Trophoblast cell (in vitro differentiated cells and primary cell): ENCODE data around the gene TRABD2B.

ENCODE experiments used
- DNase-seq, 2 donors: peaks; one replicate each; pipeline ENCODE4 v3.0.0-alpha.2; 2016
- H2AFZ ChIP-seq: 2 replicates; pipeline ENCODE4 v1.6.1; 2013; ENCODE audit warnings: low read length, moderate library complexity, mild to moderate bottlenecking; ENCODE audit not compliant: insufficient read depth, poor library complexity
- H2AK5ac ChIP-seq: 2 replicates; pipeline ENCODE4 v1.6.1; 2013; ENCODE audit warnings: mild to moderate bottlenecking, low read length
- H2BK120ac ChIP-seq: 2 replicates; pipeline ENCODE4 v1.6.1; 2013; ENCODE audit warnings: low read length, mild to moderate bottlenecking, moderate library complexity; ENCODE audit not compliant: insufficient read depth, poor library complexity
- H2BK12ac ChIP-seq: 2 replicates; pipeline ENCODE4 v1.6.1; 2013; ENCODE audit warnings: mild to moderate bottlenecking, low read length, moderate library complexity
- H2BK5ac ChIP-seq: 2 replicates; pipeline ENCODE4 v1.6.1; 2013; ENCODE audit warnings: low read length, low read depth, moderate library complexity, mild to moderate bottlenecking; ENCODE audit not compliant: poor library complexity
- H3K14ac ChIP-seq: 2 replicates; pipeline ENCODE4 v1.6.1; 2013; ENCODE audit warnings: mild to moderate bottlenecking, low read length
- H3K18ac ChIP-seq: 2 replicates; pipeline ENCODE4 v1.6.1; 2013; ENCODE audit warnings: mild to moderate bottlenecking, low read length
- H3K23ac ChIP-seq: 2 replicates; pipeline ENCODE4 v1.6.1; 2013; ENCODE audit warnings: low read length
- H3K27ac ChIP-seq: 2 replicates; pipeline ENCODE4 v1.5.1; 2013; ENCODE audit warnings: low read depth, mild to moderate bottlenecking, inconsistent platforms, low read length, moderate library complexity
- H3K27me3 ChIP-seq: 2 replicates; pipeline ENCODE4 v1.6.1; 2013; ENCODE audit warnings: inconsistent platforms, mild to moderate bottlenecking, low read length, moderate library complexity; ENCODE audit not compliant: insufficient read depth
- H3K36me3 ChIP-seq, 2 experiments: 1 replicate in 1 of 2; 2 replicates in 1 of 2; pipeline ENCODE4 v1.6.1; 2013; ENCODE audit warnings: low read length in 2 of 2, mild to moderate bottlenecking in 2 of 2, moderate library complexity in 1 of 2; ENCODE audit not compliant: insufficient read depth in 2 of 2, control insufficient read depth in 1 of 2
- H3K4ac ChIP-seq: 2 replicates; pipeline ENCODE4 v1.6.1; 2013; ENCODE audit warnings: low read depth, mild to moderate bottlenecking, low read length, moderate library complexity
- H3K4me1 ChIP-seq, 2 experiments: 1 replicate in 1 of 2; 2 replicates in 1 of 2; pipeline ENCODE4 v1.6.1; 2013; ENCODE audit warnings: low read length in 2 of 2, mild to moderate bottlenecking in 2 of 2, moderate library complexity in 1 of 2; ENCODE audit not compliant: insufficient read depth in 2 of 2, control insufficient read depth in 1 of 2
- H3K4me2 ChIP-seq: 2 replicates; pipeline ENCODE4 v1.6.1; 2013; ENCODE audit warnings: inconsistent platforms, mild to moderate bottlenecking, low read length, moderate library complexity
- H3K4me3 ChIP-seq: 2 replicates; pipeline ENCODE4 v1.5.1; 2013; ENCODE audit warnings: mild to moderate bottlenecking, low read depth, low read length, inconsistent platforms
- H3K79me1 ChIP-seq: one replicate; pipeline ENCODE4 v1.6.1; 2013; ENCODE audit warnings: low read length
- H3K79me2 ChIP-seq: 2 replicates; pipeline ENCODE4 v1.6.1; 2013; ENCODE audit warnings: low read length, mild to moderate bottlenecking; ENCODE audit not compliant: control insufficient read depth, insufficient read depth, poor library complexity
- H3K9ac ChIP-seq: 2 replicates; pipeline ENCODE4 v1.6.1; 2013; ENCODE audit warnings: mild to moderate bottlenecking, low read length
- H3K9me3 ChIP-seq: 2 replicates; pipeline ENCODE4 v1.6.1; 2013; ENCODE audit warnings: low read depth, mild to moderate bottlenecking, control low read depth, inconsistent platforms, low read length; ENCODE audit not compliant: insufficient read depth
- H4K12ac ChIP-seq: 2 replicates; pipeline ENCODE4 v1.6.1; 2013; ENCODE audit warnings: low read depth, mild to moderate bottlenecking, low read length, moderate library complexity
- H4K8ac ChIP-seq: 2 replicates; pipeline ENCODE4 v1.6.1; 2013; ENCODE audit warnings: low read depth, mild to moderate bottlenecking, low read length, moderate library complexity
- H4K91ac ChIP-seq: one replicate; pipeline ENCODE4 v1.6.1; 2013; ENCODE audit warnings: low read depth, mild to moderate bottlenecking, low read length, moderate library complexity
- WGBS: extraction: QIAGEN DNeasy Blood & Tissue Kit; methylation state at CpG from one replicate; pipeline ENCODE4 v1.1.7; 2013; ENCODE audit warnings: missing lambda C conversion rate; ENCODE audit not compliant: insufficient read length, insufficient coverage; ENCODE audit errors: extremely low coverage; 5-methylcytosine and 5-hydroxymethylcytosine counted together

TRABD2B gene

DNA sequence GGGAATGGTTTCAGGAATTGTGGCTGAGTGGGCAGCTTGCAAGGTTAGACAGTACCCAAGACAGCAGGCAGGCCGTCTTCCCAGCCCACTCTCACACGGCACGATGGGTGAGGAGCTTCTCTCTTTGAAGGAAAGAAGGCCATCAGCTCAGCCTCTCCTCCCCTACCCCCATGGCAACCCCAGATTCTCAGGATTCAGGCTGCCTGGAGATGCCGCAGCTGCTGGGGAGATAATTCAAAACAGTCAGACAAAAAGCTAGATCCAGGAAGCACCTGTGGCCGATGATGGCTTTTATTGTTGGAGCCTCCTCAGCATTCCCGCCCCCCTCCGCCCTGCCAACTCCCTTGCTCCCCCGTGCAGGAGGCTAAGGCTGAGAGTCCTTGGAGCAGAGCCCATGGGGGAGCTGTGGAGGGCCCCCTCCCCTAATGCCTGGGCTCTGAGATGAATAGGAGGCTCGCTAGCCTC, 220.5 kb downstream of the TRABD2B start:
- Histone ChIP-seq H2BK120ac (no peak overlapping the region), H2AFZ (no peak overlapping the region), H3K9me3 (peaks cover 3% of the 10 kb centered on the region), H4K12ac (no peak overlapping the region), H2AK5ac (no peak overlapping the region), H3K79me1 (no peaks in the 10 kb centered on the region), H3K79me2 (no peaks in the 10 kb centered on the region), H3K18ac (no peak overlapping the region), H3K27me3 (no peaks in the 10 kb centered on the region), H4K8ac (no peak overlapping the region), H2BK5ac (no peak overlapping the region), H3K36me3 (no peaks in the 10 kb centered on the region), H3K9ac (no peak overlapping the region), H2BK12ac (no peak overlapping the region), H4K91ac (no peak overlapping the region), H3K4me1 (peaks cover 3 to 4% of the 10 kb centered on the region in 2 experiments), H3K4me2 (no peak overlapping the region), H3K4me3 (no peak overlapping the region), H3K27ac (no peak overlapping the region), H3K23ac (no peak overlapping the region), H3K14ac (no peak overlapping the region), H3K4ac (no peak overlapping the region)
- no CpG with 5 or more reads among the region's 9 CpGs for WGBS
- DNase-seq = no peak

DNA sequence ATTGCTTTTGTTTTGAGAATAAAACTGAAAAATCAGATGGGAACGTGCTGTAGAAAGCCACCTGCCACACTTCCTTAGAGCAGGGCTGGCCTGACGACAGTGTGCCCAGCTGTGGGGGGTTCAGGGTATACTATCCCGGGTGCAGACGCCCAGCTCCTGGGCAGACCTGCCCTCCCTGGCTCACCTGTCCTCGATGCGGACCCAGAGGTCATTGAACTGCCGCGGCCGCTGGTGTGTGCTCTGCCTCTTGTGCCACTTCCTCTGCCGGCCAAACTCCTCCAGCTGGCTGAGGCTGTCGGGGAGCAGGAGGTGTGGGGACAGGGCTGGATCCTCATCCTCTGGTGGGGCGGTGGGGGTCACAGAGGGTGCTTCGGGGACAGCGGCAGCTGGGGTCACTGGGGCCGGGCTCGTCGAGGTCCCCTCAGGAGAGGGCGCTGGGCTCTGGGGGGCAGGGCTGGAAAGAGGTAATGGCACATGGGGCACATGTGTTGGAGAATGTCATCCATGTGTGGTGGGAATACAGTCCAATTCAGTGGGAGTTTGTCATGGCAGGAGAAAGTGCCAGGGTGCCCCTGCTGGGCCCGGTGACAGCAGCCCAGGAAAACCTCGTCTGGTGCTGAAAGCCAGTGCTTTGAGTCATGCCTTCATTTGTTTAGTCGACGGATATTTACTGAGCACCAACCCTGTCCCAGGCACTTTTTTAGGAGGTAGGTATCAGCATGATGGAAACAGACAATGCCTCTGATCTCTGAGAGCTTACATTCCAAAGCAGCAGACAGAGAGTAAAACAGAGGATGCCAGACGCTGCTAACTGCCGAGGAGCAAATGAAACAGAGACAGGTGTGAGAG, 222.0 kb downstream of the TRABD2B start:
- peaks cover 3 to 4% of the 10 kb centered on the region in 2 experiments for H3K4me1 ChIP-seq
- H3K36me3 ChIP-seq = no peaks in the 10 kb centered on the region
- H3K18ac ChIP-seq = no peak overlapping the region
- H3K9me3 ChIP-seq = peaks cover 3% of the 10 kb centered on the region
- no peak overlapping the region for H3K27ac ChIP-seq
- no peaks in the 10 kb centered on the region for H3K79me1 ChIP-seq
- H3K14ac ChIP-seq = no peak overlapping the region
- no peak for DNase-seq
- H2BK5ac ChIP-seq = no peak overlapping the region
- H3K9ac ChIP-seq = no peak overlapping the region
- H4K8ac ChIP-seq = no peak overlapping the region
- H2AFZ ChIP-seq = no peak overlapping the region
- no peak overlapping the region for H3K4me2 ChIP-seq
- H3K79me2 ChIP-seq = no peaks in the 10 kb centered on the region
- no peak overlapping the region for H4K91ac ChIP-seq
- no peak overlapping the region for H3K23ac ChIP-seq
- H2BK120ac ChIP-seq = no peak overlapping the region
- no peak overlapping the region for H3K4ac ChIP-seq
- no peak overlapping the region for H3K4me3 ChIP-seq
- no peak overlapping the region for H2AK5ac ChIP-seq
- H4K12ac ChIP-seq = no peak overlapping the region
- no peaks in the 10 kb centered on the region for H3K27me3 ChIP-seq
- H2BK12ac ChIP-seq = no peak overlapping the region
- WGBS = no CpG with 5 or more reads among the region's 24 CpGs

DNA sequence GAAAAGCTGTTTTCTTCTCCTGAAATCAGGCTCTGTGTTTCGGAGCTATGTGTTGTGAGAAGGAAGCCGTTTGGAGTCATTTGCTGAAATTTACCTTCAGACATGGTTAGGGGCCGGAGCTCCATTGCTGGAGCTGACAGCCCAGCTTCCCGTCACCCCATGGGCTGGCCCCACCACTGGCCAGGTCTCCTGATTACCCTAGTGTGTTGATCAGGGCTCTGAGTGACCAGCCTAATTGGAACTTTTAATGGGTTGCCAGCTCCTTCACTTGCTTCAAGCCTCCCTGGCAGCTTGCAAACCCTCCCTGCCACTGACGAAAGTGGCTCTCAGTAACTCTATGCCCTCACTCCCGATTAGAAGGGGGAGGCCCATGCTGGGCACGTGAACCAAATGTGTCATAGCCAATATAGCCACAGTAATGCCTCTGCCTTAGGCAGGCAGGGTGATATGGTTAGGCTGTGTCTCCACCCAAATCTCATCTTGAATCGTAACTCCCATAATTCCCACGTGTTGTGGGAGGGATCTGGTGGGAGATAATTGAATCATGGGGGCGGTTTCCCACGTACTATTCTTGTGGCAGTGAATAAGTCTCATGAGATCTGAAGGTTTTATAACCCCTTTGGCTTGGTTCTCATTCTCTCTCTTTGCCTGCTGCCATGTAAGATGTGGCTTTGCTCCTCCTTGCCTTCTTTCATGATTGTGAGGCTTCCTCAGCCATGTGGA, 224.1 kb downstream of the TRABD2B start:
- H3K4ac ChIP-seq = no peak overlapping the region
- peaks cover 3 to 4% of the 10 kb centered on the region in 2 experiments for H3K4me1 ChIP-seq
- H2BK120ac ChIP-seq = no peak overlapping the region
- no peak overlapping the region for H2BK5ac ChIP-seq
- no peak overlapping the region for H2AK5ac ChIP-seq
- no peak overlapping the region for H3K18ac ChIP-seq
- no peak overlapping the region for H4K8ac ChIP-seq
- no peak overlapping the region for H3K14ac ChIP-seq
- H3K4me3 ChIP-seq = no peak overlapping the region
- H3K23ac ChIP-seq = peak overlapping the region; percentile 3
- H3K79me2 ChIP-seq = no peaks in the 10 kb centered on the region
- H3K79me1 ChIP-seq = no peaks in the 10 kb centered on the region
- H3K27ac ChIP-seq = no peak overlapping the region
- no peak for DNase-seq
- H3K27me3 ChIP-seq = no peaks in the 10 kb centered on the region
- H2AFZ ChIP-seq = no peak overlapping the region
- H3K9me3 ChIP-seq = peaks cover 3% of the 10 kb centered on the region
- H3K36me3 ChIP-seq = no peaks in the 10 kb centered on the region
- H2BK12ac ChIP-seq = no peak overlapping the region
- no peak overlapping the region for H3K4me2 ChIP-seq
- H4K91ac ChIP-seq = no peak overlapping the region
- H3K9ac ChIP-seq = no peak overlapping the region
- no peak overlapping the region for H4K12ac ChIP-seq
- WGBS = no CpG with 5 or more reads among the region's 11 CpGs

DNA sequence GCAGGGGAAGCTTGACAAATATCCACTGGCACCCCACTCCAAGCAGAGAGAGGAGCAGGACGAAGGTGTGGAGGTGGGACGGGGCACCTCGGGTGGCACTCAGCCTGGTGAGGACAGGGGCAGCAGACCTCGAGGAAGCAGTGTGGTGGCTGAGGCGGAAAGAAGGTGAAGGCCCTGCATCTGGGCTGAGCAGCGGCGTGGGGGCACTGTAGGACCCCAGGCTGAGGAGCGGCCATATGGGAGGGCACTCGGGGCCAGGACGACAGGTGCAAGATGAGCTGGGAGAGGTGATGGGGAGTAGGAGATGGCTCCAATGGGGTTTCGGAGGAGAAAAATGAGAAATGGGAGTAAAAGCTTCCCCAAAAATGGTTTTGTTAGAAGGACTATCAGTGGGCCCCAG, 224.9 kb downstream of the TRABD2B start:
- H3K36me3 ChIP-seq = no peaks in the 10 kb centered on the region
- H4K91ac ChIP-seq = no peak overlapping the region
- no peak overlapping the region for H4K8ac ChIP-seq
- H3K14ac ChIP-seq = no peak overlapping the region
- DNase-seq = no peak
- no peak overlapping the region for H3K9ac ChIP-seq
- H3K27ac ChIP-seq = no peak overlapping the region
- no peak overlapping the region for H2BK120ac ChIP-seq
- no peak overlapping the region for H3K23ac ChIP-seq
- H3K27me3 ChIP-seq = no peaks in the 10 kb centered on the region
- no peak overlapping the region for H3K4me3 ChIP-seq
- WGBS = no CpG with 5 or more reads among the region's 11 CpGs
- no peak overlapping the region for H4K12ac ChIP-seq
- peaks cover 3% of the 10 kb centered on the region for H3K9me3 ChIP-seq
- no peak overlapping the region for H2BK12ac ChIP-seq
- no peaks in the 10 kb centered on the region for H3K79me1 ChIP-seq
- no peak overlapping the region for H3K4me2 ChIP-seq
- no peaks in the 10 kb centered on the region for H3K79me2 ChIP-seq
- H2AFZ ChIP-seq = no peak overlapping the region
- no peak overlapping the region for H3K4ac ChIP-seq
- H2AK5ac ChIP-seq = no peak overlapping the region
- peaks cover 3 to 4% of the 10 kb centered on the region in 2 experiments for H3K4me1 ChIP-seq
- no peak overlapping the region for H3K18ac ChIP-seq
- H2BK5ac ChIP-seq = no peak overlapping the region
